ENCODE measurements around the gene STK16. TPM values are rescaled to one million over a fixed set of nuclear protein-coding genes. Genes with fewer than 3 reads are reported as not detected.
A peak's percentile ranks its signal among the peaks of the same experiment; 100 is the strongest.

STK16 gene
- total RNA-seq, 1 donor from 2014 or later: 29.5 TPM

DNA sequence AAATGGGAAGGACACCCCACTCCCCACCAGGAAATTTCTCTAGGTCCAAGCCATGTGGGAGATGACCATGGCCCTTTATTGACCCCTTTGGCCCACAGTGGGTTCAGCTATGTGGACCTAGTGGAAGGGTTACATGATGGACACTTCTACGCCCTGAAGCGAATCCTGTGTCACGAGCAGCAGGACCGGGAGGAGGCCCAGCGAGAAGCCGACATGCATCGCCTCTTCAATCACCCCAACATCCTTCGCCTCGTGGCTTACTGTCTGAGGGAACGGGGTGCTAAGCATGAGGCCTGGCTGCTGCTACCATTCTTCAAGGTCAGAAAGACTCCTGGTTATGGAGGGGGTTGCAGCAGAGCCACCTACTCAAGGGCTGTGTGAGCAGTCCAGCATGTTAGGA is 1.3 kb downstream of the STK16 start:
- Mint-ChIP-seq H3K4me3 (ENCODE audit: unreplicated experiment) (peak overlapping the region; percentile 67), H3K4me1 (ENCODE audit: unreplicated experiment) (peaks cover 28% of the 10 kb centered on the region), H3K9me3 (ENCODE audit: unreplicated experiment) (no peaks in the 10 kb centered on the region), H3K36me3 (ENCODE audit: low read depth, unreplicated experiment) (peaks cover 14% of the 10 kb centered on the region), H3K27ac (ENCODE audit: unreplicated experiment) (no peak overlapping the region), H3K27me3 (ENCODE audit: unreplicated experiment) (peaks cover 14% of the 10 kb centered on the region)
- no peak for DNase-seq (ENCODE audit: low spot score)
- TF ChIP-seq, protein P1, sequence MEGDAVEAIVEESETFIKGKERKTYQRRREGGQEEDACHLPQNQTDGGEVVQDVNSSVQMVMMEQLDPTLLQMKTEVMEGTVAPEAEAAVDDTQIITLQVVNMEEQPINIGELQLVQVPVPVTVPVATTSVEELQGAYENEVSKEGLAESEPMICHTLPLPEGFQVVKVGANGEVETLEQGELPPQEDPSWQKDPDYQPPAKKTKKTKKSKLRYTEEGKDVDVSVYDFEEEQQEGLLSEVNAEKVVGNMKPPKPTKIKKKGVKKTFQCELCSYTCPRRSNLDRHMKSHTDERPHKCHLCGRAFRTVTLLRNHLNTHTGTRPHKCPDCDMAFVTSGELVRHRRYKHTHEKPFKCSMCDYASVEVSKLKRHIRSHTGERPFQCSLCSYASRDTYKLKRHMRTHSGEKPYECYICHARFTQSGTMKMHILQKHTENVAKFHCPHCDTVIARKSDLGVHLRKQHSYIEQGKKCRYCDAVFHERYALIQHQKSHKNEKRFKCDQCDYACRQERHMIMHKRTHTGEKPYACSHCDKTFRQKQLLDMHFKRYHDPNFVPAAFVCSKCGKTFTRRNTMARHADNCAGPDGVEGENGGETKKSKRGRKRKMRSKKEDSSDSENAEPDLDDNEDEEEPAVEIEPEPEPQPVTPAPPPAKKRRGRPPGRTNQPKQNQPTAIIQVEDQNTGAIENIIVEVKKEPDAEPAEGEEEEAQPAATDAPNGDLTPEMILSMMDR (IDR thresholded peaks at IDR 0.05; ENCODE audit: unreplicated experiment): no peak

DNA sequence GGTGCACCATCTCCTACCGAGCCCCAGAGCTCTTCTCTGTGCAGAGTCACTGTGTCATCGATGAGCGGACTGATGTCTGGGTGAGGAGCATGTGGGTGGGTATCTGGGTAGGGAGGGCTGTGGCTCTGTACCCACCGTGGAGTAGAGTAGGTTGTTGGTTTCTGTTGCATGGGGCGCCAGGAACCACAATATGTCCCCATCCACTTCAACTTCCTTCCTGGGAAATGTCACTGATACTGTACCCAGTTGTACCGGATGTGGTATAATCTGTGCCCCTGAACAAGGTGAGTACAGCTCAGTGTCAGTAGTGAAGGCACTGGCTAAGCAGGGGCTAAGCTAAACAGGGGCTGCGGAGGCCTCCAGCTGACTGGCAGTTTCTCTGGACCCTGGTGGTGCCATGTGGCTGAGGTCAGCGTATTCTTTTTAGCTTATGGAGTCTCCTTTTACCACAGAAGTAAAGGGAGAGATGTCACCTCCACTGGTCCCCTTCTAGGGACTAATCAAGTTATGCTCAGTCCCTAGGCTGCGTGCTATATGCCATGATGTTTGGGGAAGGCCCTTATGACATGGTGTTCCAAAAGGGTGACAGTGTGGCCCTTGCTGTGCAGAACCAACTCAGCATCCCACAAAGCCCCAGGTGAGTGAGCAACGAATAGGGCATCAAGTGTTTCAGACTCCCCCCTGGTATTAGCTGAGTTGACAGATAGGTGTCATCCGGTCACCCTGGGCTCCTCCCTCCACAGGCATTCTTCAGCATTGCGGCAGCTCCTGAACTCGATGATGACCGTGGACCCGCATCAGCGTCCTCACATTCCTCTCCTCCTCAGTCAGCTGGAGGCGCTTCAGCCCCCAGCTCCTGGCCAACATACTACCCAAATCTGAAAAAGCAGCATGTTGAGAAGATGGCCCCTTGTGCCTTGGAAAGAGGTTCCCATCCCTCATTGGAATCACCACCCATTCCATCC is 2.7 kb downstream of the STK16 start:
- Mint-ChIP-seq H3K9me3 (ENCODE audit: unreplicated experiment) (no peaks in the 10 kb centered on the region), H3K4me3 (ENCODE audit: unreplicated experiment) (no peak overlapping the region), H3K27ac (ENCODE audit: unreplicated experiment) (no peak overlapping the region), H3K36me3 (ENCODE audit: low read depth, unreplicated experiment) (peaks cover 14% of the 10 kb centered on the region), H3K27me3 (ENCODE audit: unreplicated experiment) (peaks cover 22% of the 10 kb centered on the region), H3K4me1 (ENCODE audit: unreplicated experiment) (peaks cover 31% of the 10 kb centered on the region)
- TF ChIP-seq, protein P1 (IDR thresholded peaks at IDR 0.05; ENCODE audit: unreplicated experiment): no peak
- no peak for DNase-seq (ENCODE audit: low spot score)

DNA sequence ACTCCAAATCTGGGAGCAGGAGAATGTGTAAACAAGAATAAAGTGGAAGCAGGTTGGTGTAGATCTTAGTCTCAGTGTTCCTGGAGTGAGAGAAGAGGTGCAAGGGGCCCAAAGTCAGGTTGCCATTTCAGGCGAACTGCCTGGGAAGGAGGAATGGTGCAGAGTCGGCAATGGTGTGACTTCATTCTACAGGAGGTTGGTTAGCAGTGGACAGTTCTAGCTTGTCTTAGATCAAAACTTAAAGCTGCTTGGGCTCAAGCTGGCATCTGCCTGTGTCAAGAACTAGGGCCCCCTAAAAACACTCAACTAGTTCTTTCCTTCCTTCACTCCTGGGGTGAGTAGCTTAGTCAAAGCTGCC is 3.5 kb downstream of the STK16 start:
- peaks cover 31% of the 10 kb centered on the region for H3K4me1 Mint-ChIP-seq (ENCODE audit: unreplicated experiment)
- H3K9me3 Mint-ChIP-seq (ENCODE audit: unreplicated experiment): no peaks in the 10 kb centered on the region
- TF ChIP-seq, protein P1 (IDR thresholded peaks at IDR 0.05; ENCODE audit: unreplicated experiment): no peak
- peaks cover 22% of the 10 kb centered on the region for H3K27me3 Mint-ChIP-seq (ENCODE audit: unreplicated experiment)
- peak overlapping the region; percentile 89 for H3K27ac Mint-ChIP-seq (ENCODE audit: unreplicated experiment)
- peaks cover 14% of the 10 kb centered on the region for H3K36me3 Mint-ChIP-seq (ENCODE audit: low read depth, unreplicated experiment)
- H3K4me3 Mint-ChIP-seq (ENCODE audit: unreplicated experiment): peak overlapping the region; percentile 85
- DNase-seq (ENCODE audit: low spot score): no peak

DNA sequence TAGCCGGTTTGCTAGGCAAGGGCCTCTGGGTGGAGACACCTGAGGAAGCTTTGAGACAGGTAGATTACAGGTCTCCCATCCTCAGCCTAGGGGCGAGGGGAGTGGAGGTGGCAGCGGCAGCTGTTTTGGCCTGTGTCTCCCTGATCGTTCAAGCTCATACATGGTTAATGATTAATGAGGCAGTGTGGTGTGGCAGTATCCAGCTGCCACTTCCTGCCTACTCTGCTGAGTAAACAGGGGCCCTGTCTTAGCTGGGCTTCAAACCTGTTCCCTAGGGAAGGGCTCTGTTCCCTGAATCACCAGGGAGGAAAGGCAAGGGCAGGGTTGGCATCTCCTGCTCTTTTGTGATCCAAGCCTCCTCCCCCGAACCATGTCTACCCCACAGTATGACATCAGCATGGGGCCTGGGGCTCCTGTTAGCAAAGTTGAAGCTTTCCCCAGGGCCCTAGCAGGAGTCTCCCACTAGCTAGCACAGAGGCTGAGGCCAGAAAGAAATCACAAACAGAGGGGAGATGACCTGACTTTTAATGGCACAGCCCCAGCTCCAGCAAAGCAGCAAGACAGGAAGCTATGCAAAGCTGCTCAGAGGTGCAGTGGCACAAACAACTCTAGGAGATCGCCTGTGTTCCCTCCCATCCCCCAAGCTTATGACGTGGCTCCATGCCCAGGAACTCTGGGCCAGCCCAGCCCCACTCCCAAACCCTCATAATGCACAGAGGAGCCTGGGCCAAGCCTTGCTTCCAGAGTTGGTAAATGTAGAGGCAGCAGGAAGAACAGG is 4.1 kb downstream of the STK16 start:
- Mint-ChIP-seq H3K4me1 (ENCODE audit: unreplicated experiment) (peaks cover 30% of the 10 kb centered on the region), H3K27me3 (ENCODE audit: unreplicated experiment) (peaks cover 18% of the 10 kb centered on the region)
- peak; percentile 11 for DNase-seq (ENCODE audit: low spot score)

More for the DNA sequence above, 4.1 kb downstream of the STK16 start:
- peaks cover 14% of the 10 kb centered on the region for H3K36me3 Mint-ChIP-seq (ENCODE audit: low read depth, unreplicated experiment)
- no peaks in the 10 kb centered on the region for H3K9me3 Mint-ChIP-seq (ENCODE audit: unreplicated experiment)
- TF ChIP-seq, protein P1 (IDR thresholded peaks at IDR 0.05; ENCODE audit: unreplicated experiment): no peak
- peak overlapping the region; percentile 83 for H3K27ac Mint-ChIP-seq (ENCODE audit: unreplicated experiment)
- no peak overlapping the region for H3K4me3 Mint-ChIP-seq (ENCODE audit: unreplicated experiment)

All from endothelial cell (in vitro differentiated cells).